IPS-NIHi7 (cell line): ENCODE data around the gene SNU13.
"Not testable (repeated sequence)": the region's sequence is repeated elsewhere in the genome, so short reads cannot be mapped to it uniquely, and the experiment has no call there.

Source experiments
- DNase-seq: peaks from one replicate; pipeline ENCODE4 v3.0.0; 2012; ENCODE audit warnings: mixed read lengths; ENCODE audit errors: extremely low spot score

Gene SNU13

GRCh38 chr22:41681616-41682015, 7.1 kb downstream of the SNU13 start:
- DNase-seq: no peak

- DNase-seq: no peak
Observed at GRCh38 chr22:41676134-41676533, 12.5 kb downstream of the SNU13 start.

GRCh38 chr22:41674846-41675340, 13.8 kb downstream of the SNU13 start:
- DNase-seq: no peak

GRCh38 chr22:41672780-41673509, 15.7 kb downstream of the SNU13 start:
- no peak for DNase-seq

- not testable (repeated sequence) for DNase-seq
Observed at GRCh38 chr22:41672096-41672495, 16.6 kb downstream of the SNU13 start.

GRCh38 chr22:41668971-41669911, 19.4 kb downstream of the SNU13 start:
- DNase-seq: no peak

- no peak for DNase-seq
Observed at GRCh38 chr22:41664951-41665350, 23.7 kb downstream of the SNU13 start.

GRCh38 chr22:41664490-41664889, 24.2 kb downstream of the SNU13 start:
- no peak for DNase-seq

- DNase-seq: not testable (repeated sequence)
Observed at GRCh38 chr22:41663594-41663993, 25.1 kb downstream of the SNU13 start.

- no peak for DNase-seq
Observed at GRCh38 chr22:41661713-41662112, 27.0 kb downstream of the SNU13 start.

- no peak for DNase-seq
Observed at GRCh38 chr22:41661088-41661487, 27.6 kb downstream of the SNU13 start.

- no peak for DNase-seq
Observed at GRCh38 chr22:41660416-41660815, 28.3 kb downstream of the SNU13 start.

GRCh38 chr22:41659941-41660340, 28.7 kb downstream of the SNU13 start:
- DNase-seq: no peak

GRCh38 chr22:41658869-41659268, 29.8 kb downstream of the SNU13 start:
- no peak for DNase-seq

GRCh38 chr22:41657709-41658108, 31.0 kb downstream of the SNU13 start:
- DNase-seq: no peak

GRCh38 chr22:41656556-41656955, 32.1 kb downstream of the SNU13 start:
- DNase-seq: no peak

GRCh38 chr22:41654322-41654721, 34.3 kb downstream of the SNU13 start:
- DNase-seq: no peak

- no peak for DNase-seq
Observed at GRCh38 chr22:41650821-41651220, 37.8 kb downstream of the SNU13 start.

- DNase-seq: no peak
Observed at GRCh38 chr22:41650229-41650628, 38.4 kb downstream of the SNU13 start.

GRCh38 chr22:41648432-41648831, 40.2 kb downstream of the SNU13 start:
- DNase-seq: no peak

- no peak for DNase-seq
Observed at GRCh38 chr22:41647771-41648170, 40.9 kb downstream of the SNU13 start.

- DNase-seq: no peak
Observed at GRCh38 chr22:41642331-41643110, 46.1 kb downstream of the SNU13 start.
